ENCODE measurements around the gene SYPL2.

GRCh38 chr1:109517337-109517736 is 51.0 kb downstream of the SYPL2 start:
- TF ChIP-seq, protein P1, sequence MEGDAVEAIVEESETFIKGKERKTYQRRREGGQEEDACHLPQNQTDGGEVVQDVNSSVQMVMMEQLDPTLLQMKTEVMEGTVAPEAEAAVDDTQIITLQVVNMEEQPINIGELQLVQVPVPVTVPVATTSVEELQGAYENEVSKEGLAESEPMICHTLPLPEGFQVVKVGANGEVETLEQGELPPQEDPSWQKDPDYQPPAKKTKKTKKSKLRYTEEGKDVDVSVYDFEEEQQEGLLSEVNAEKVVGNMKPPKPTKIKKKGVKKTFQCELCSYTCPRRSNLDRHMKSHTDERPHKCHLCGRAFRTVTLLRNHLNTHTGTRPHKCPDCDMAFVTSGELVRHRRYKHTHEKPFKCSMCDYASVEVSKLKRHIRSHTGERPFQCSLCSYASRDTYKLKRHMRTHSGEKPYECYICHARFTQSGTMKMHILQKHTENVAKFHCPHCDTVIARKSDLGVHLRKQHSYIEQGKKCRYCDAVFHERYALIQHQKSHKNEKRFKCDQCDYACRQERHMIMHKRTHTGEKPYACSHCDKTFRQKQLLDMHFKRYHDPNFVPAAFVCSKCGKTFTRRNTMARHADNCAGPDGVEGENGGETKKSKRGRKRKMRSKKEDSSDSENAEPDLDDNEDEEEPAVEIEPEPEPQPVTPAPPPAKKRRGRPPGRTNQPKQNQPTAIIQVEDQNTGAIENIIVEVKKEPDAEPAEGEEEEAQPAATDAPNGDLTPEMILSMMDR (IDR thresholded peaks at IDR 0.05), result no peak
- no peak for TF ChIP-seq EZH2 (IDR thresholded peaks at IDR 0.05; ENCODE audit: borderline replicate concordance, insufficient read depth, low read depth, low read length, poor library complexity, severe bottlenecking)

Data from B cell (primary cell).